ENCODE measurements around the gene FAM118B.

DNA sequence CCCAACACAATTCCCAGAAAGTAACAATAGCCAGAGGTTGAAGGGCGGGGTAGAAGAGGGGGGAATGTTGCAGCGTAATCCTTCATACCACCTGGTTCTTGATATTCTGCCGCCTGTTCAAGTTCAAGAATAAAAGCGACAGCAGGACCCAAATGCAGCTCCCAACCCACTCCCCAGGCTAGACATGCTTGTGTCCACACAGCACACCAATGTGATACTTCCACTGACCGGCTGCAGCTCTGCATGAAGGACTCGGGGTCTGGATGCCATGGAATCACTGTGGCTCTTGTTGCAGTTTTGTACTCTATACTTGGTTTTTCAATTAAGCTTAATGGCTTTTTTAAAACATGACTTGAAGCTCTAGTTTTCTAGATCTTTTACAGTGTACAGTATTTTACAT, 50.6 kb downstream of the FAM118B start:
- TF ChIP-seq, protein P1, sequence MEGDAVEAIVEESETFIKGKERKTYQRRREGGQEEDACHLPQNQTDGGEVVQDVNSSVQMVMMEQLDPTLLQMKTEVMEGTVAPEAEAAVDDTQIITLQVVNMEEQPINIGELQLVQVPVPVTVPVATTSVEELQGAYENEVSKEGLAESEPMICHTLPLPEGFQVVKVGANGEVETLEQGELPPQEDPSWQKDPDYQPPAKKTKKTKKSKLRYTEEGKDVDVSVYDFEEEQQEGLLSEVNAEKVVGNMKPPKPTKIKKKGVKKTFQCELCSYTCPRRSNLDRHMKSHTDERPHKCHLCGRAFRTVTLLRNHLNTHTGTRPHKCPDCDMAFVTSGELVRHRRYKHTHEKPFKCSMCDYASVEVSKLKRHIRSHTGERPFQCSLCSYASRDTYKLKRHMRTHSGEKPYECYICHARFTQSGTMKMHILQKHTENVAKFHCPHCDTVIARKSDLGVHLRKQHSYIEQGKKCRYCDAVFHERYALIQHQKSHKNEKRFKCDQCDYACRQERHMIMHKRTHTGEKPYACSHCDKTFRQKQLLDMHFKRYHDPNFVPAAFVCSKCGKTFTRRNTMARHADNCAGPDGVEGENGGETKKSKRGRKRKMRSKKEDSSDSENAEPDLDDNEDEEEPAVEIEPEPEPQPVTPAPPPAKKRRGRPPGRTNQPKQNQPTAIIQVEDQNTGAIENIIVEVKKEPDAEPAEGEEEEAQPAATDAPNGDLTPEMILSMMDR (IDR thresholded peaks at IDR 0.05), result no peak
- no peak for TF ChIP-seq ZFX (IDR thresholded peaks at IDR 0.05; ENCODE audit: borderline replicate concordance)

Data from 22Rv1 (cell line).